Astrocyte of the spinal cord (primary cell): ENCODE measurements around the gene ITPRID2.

ENCODE experiments used
- DNase-seq: peaks from one replicate; pipeline ENCODE4 v3.0.0; 2011; ENCODE audit warnings: low read depth, low spot score
- H3K4me3 ChIP-seq: 2 replicates; pipeline ENCODE4 v1.5.1; 2011; ENCODE audit warnings: low read depth, mild to moderate bottlenecking, low read length, moderate library complexity
- in situ Hi-C: cut with HindIII; loops from 2 replicates; pipeline ENCODE4 v1.10.0; 2017; ENCODE audit warnings: low sequenced_read_pairs
- TF ChIP-seq, protein P1 (sequence below): IDR thresholded peaks from 2 replicates; pipeline ENCODE4 v1.5.1; 2012; ENCODE audit warnings: low read depth, mild to moderate bottlenecking, low read length, inconsistent platforms

ITPRID2 gene

GRCh38 chr2:181891258-181891965 is at the start of gene ITPRID2:
ITPRID2 (plus strand) TSS chr2:181891730; CDS start chr2:181892067, 337 bp downstream.
- in situ Hi-C loops, result no loop called here
- TF ChIP-seq, protein P1, sequence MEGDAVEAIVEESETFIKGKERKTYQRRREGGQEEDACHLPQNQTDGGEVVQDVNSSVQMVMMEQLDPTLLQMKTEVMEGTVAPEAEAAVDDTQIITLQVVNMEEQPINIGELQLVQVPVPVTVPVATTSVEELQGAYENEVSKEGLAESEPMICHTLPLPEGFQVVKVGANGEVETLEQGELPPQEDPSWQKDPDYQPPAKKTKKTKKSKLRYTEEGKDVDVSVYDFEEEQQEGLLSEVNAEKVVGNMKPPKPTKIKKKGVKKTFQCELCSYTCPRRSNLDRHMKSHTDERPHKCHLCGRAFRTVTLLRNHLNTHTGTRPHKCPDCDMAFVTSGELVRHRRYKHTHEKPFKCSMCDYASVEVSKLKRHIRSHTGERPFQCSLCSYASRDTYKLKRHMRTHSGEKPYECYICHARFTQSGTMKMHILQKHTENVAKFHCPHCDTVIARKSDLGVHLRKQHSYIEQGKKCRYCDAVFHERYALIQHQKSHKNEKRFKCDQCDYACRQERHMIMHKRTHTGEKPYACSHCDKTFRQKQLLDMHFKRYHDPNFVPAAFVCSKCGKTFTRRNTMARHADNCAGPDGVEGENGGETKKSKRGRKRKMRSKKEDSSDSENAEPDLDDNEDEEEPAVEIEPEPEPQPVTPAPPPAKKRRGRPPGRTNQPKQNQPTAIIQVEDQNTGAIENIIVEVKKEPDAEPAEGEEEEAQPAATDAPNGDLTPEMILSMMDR, result no peak
- DNase-seq, result peak; percentile 92
- peak within 1 kb of the TSS; percentile 89 for H3K4me3 ChIP-seq

DNA sequence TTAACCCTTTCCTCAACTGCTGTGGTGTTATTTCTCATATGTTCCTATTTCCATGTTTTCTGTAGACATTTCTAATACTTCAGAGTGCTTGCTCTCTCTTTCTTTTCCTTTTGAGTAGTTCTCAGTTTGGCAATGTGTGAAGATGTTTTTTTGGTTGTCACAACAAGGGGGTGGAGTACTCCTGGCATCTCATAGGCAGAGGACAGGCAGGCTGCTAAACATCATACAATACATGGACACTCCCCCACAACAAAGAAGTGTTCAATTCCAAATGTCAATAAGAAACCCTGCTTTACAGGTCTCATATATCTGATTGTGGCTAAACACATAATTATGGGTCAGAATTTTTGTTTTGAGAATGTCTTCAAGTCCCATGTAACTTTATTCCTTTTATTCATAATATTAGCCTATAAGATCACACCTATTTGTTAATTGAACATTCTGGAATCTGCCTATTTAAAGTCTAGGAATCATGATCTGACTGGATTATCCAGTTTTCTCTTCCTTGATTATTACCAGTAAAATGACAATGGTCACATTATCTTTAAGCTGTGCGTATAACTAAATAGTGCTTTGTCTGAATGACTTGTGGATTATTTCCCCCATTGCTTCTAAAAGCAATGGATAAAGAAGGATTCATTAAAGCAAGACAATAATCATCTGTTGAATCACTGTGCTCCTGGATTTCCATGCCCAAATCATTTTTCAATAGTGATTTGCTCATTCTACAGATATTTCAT is 46.8 kb upstream of the ITPRID2 start:
- no peak for DNase-seq
- in situ Hi-C loops, result no loop called here
- TF ChIP-seq, protein P1, result no peak
- no peak overlapping the region for H3K4me3 ChIP-seq

GRCh38 chr2:181846399-181847197 is 44.9 kb upstream of the ITPRID2 start:
- in situ Hi-C loops, result no loop called here
- TF ChIP-seq, protein P1, result no peak
- no peak overlapping the region for H3K4me3 ChIP-seq
- DNase-seq, result no peak

DNA sequence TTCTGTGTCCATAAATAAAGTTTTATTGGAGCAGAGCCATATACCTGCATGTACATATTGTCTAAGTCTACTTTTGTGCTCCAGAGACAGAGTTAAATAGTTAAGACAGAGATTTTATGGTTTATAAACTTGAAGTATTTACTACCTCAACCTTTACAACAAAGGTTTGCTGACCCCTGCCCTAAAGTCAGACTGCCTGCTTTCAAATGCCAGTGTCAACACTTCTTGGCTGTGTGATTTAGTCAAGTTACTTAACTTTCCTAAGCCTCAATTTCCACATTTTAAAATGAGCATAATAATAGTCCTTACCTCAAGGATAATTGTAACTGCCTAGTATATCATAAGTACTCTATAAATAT is 44.4 kb upstream of the ITPRID2 start:
- DNase-seq, result no peak
- TF ChIP-seq, protein P1, result no peak
- no peak overlapping the region for H3K4me3 ChIP-seq
- in situ Hi-C loops, result no loop called here

DNA sequence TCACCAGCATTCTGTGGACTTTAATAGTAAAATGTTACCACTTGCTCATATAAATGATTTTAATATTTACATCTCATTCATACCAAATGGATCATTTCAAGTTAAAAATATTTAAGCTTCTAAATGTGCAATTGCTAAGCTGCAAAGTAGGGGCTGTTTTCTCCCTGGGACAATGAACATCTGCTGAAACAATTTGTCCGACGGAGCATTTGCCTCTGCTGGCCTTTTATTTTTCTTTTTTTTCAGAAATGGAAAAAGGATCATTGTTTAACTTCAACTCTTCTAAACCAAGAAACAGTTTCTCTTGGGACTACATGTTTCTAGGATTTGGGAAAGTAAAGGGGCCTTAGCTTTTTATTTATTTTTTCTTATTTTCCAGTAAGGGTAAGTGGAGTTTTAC is 43.8 kb upstream of the ITPRID2 start:
- no peak for DNase-seq
- TF ChIP-seq, protein P1, result no peak
- in situ Hi-C loops, result no loop called here
- no peak overlapping the region for H3K4me3 ChIP-seq

- DNase-seq, result no peak
- in situ Hi-C loops, result no loop called here
- H3K4me3 ChIP-seq, result no peak overlapping the region
- TF ChIP-seq, protein P1, result no peak
Measured at GRCh38 chr2:181848261-181848886, 43.2 kb upstream of the ITPRID2 start.
